Measurements from ENCODE around the gene CIRBP. TPM values are rescaled to one million over a fixed set of nuclear protein-coding genes. Genes with fewer than 3 reads are reported as not detected.

The CIRBP gene
- total and polyA plus RNA-seq, 2 donors (not counting 1 experiment from before 2014, with no cell fraction given): 643 to 1,164 TPM

GRCh38 chr19:1275260-1275975, 6.3 kb downstream of the CIRBP start, which contains the start of gene FAM174C:
Gene FAM174C, plus strand, starts transcription at chr19:1275530. Its CDS starts 20 bp downstream, at chr19:1275550.
- H3K27ac ChIP-seq (ENCODE audit: low read length in 2 of 2): peak within 1 kb of the TSS; percentile 93 to 97
- Mint-ChIP-seq H3K4me3 (peak within 1 kb of the TSS; percentile 89), H3K4me1 (peaks cover 49% of the 10 kb centered on the region), H3K27me3 (no peaks in the 10 kb centered on the region), H3K27ac (peak within 1 kb of the TSS; percentile 94), H3K9me3 (ENCODE audit: insufficient read depth) (no peaks in the 10 kb centered on the region)
- peak; percentile 99 for DNase-seq
- WGBS (ENCODE audit: insufficient coverage): under 1% methylated on average over 98 of the region's 98 CpGs
- H3K9me3 ChIP-seq (ENCODE audit: control extremely low read depth in 1 of 3, control insufficient read depth in 2 of 3, insufficient read depth in 1 of 3, low read length in 2 of 3): no peaks in the 10 kb centered on the region
- TF ChIP-seq, protein P1, sequence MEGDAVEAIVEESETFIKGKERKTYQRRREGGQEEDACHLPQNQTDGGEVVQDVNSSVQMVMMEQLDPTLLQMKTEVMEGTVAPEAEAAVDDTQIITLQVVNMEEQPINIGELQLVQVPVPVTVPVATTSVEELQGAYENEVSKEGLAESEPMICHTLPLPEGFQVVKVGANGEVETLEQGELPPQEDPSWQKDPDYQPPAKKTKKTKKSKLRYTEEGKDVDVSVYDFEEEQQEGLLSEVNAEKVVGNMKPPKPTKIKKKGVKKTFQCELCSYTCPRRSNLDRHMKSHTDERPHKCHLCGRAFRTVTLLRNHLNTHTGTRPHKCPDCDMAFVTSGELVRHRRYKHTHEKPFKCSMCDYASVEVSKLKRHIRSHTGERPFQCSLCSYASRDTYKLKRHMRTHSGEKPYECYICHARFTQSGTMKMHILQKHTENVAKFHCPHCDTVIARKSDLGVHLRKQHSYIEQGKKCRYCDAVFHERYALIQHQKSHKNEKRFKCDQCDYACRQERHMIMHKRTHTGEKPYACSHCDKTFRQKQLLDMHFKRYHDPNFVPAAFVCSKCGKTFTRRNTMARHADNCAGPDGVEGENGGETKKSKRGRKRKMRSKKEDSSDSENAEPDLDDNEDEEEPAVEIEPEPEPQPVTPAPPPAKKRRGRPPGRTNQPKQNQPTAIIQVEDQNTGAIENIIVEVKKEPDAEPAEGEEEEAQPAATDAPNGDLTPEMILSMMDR (IDR thresholded peaks at IDR 0.05): peak; percentile 15
- TF ChIP-seq EZH2 (IDR thresholded peaks at IDR 0.05; ENCODE audit: borderline replicate concordance, insufficient read depth, low read depth, low read length, poor library complexity, severe bottlenecking): no peak
- H3K4me1 ChIP-seq (ENCODE audit: control insufficient read depth in 2 of 2, insufficient read depth in 2 of 2, low read length in 2 of 2): peaks cover 39 to 63% of the 10 kb centered on the region in 2 donors
- H3K9ac ChIP-seq (ENCODE audit: low read length): peak within 1 kb of the TSS; percentile 89
- peaks cover 81% of the 10 kb centered on the region for H4K20me1 ChIP-seq (ENCODE audit: control insufficient read depth, insufficient read depth, low read length, poor library complexity, severe bottlenecking)
- H2AFZ ChIP-seq (ENCODE audit: insufficient read depth, low read depth, low read length, poor library complexity, severe bottlenecking): peak within 1 kb of the TSS; percentile 69
- peak within 1 kb of the TSS; percentile 100 for H3K4me2 ChIP-seq (replicated peaks; ENCODE audit: low read depth, low read length, poor library complexity, severe bottlenecking)
- peaks cover 75% of the 10 kb centered on the region for H3K79me2 ChIP-seq (ENCODE audit: control insufficient read depth, insufficient read depth, low read length)
- POLR2A ChIA-PET: interaction anchor here (0.5 to 1.8 kb wide), 9 partner anchors 9 to 778 kb away, joined by 3 to 15 read pairs (median 4); partner anchors contain the start of gene REEP6
- H3K36me3 ChIP-seq (replicated peaks in 1 of 2; ENCODE audit: control extremely low read depth in 1 of 2, control insufficient read depth in 1 of 2, extremely low read depth in 1 of 2, insufficient read depth in 2 of 2, low read length in 1 of 2): peaks cover 9 to 58% of the 10 kb centered on the region in 2 experiments
- intact Hi-C loops (cut with micrococcal nuclease): no loop called here
- peak within 1 kb of the TSS; percentile 30 to 85 (median 75) for H3K4me3 ChIP-seq (ENCODE audit: control extremely low read depth in 1 of 5, extremely low read depth in 1 of 5, insufficient read depth in 1 of 5, low read depth in 2 of 5, low read length in 4 of 5)
- ATAC-seq (ENCODE audit: low read depth): peak; percentile 82
- CTCF ChIA-PET: interaction anchor here (0.7 to 6.1 kb wide), 5 partner anchors 9 to 551 kb away, joined by 3 to 51 read pairs (median 3); partner anchors contain the start of gene ARHGAP45
- no peaks in the 10 kb centered on the region for H3K27me3 ChIP-seq (replicated peaks in 1 of 4; ENCODE audit: control extremely low read depth in 1 of 4, control insufficient read depth in 3 of 4, insufficient read depth in 4 of 4, low read length in 3 of 4)
